Mucosa of rectum (tissue), 2 donors: ENCODE data around the gene RPS4Y2.

Experiments
- H3K27ac ChIP-seq, 2 donors: one replicate each; pipeline ENCODE4 v1.7.0; 2013; ENCODE audit warnings: inconsistent platforms in 2 of 2, low read depth in 2 of 2, low read length in 2 of 2
- H3K27me3 ChIP-seq, 2 donors: one replicate each; pipeline ENCODE4 v1.7.0; 2013; ENCODE audit warnings: low read length in 2 of 2; ENCODE audit not compliant: control insufficient read depth in 2 of 2, insufficient read depth in 2 of 2
- H3K36me3 ChIP-seq, 2 donors: one replicate each; pipeline ENCODE4 v1.7.0; 2013; ENCODE audit warnings: low read length in 2 of 2; ENCODE audit not compliant: control insufficient read depth in 2 of 2, insufficient read depth in 2 of 2
- H3K4me1 ChIP-seq, 2 donors: one replicate each; pipeline ENCODE4 v1.7.0; 2013; ENCODE audit warnings: low read length in 2 of 2, mild to moderate bottlenecking in 1 of 2; ENCODE audit not compliant: control insufficient read depth in 2 of 2, insufficient read depth in 2 of 2
- H3K4me3 ChIP-seq, 2 donors: one replicate each; pipeline ENCODE4 v1.7.0; 2013; ENCODE audit warnings: low read length in 2 of 2
- H3K9ac ChIP-seq, 2 donors: one replicate each; pipeline ENCODE4 v1.7.0; 2013; ENCODE audit warnings: low read length in 2 of 2, low read depth in 1 of 2, mild to moderate bottlenecking in 1 of 2
- H3K9me3 ChIP-seq, 2 donors: one replicate each; pipeline ENCODE4 v1.7.0; 2013; ENCODE audit warnings: low read length in 2 of 2; ENCODE audit not compliant: control insufficient read depth in 2 of 2
- donor health status: healthy.
- donor health status: Normal muscosa, but diverticular disease.

The RPS4Y2 gene

GRCh38 chrY:20755808-20756207, at the start of gene RPS4Y2:
Gene RPS4Y2, plus strand, starts transcription at chrY:20756108. Its CDS starts 56 bp downstream, at chrY:20756164.
- no peak within 1 kb of the TSS for H3K27ac ChIP-seq
- no peak within 1 kb of the TSS for H3K9ac ChIP-seq
- H3K9me3 ChIP-seq: no peaks in the 10 kb centered on the region
- H3K27me3 ChIP-seq: no peaks in the 10 kb centered on the region
- H3K4me1 ChIP-seq: no peaks in the 10 kb centered on the region
- H3K36me3 ChIP-seq: no peaks in the 10 kb centered on the region
- no peak within 1 kb of the TSS for H3K4me3 ChIP-seq

GRCh38 chrY:20714391-20714790, 41.5 kb upstream of the RPS4Y2 start:
- no peaks in the 10 kb centered on the region for H3K4me1 ChIP-seq
- H3K4me3 ChIP-seq: no peak overlapping the region
- H3K9me3 ChIP-seq: no peaks in the 10 kb centered on the region
- no peaks in the 10 kb centered on the region for H3K27me3 ChIP-seq
- no peak overlapping the region for H3K27ac ChIP-seq
- H3K36me3 ChIP-seq: no peaks in the 10 kb centered on the region
- no peak overlapping the region for H3K9ac ChIP-seq

- no peaks in the 10 kb centered on the region for H3K27me3 ChIP-seq
- H3K4me1 ChIP-seq: no peaks in the 10 kb centered on the region
- H3K9me3 ChIP-seq: no peaks in the 10 kb centered on the region
- H3K4me3 ChIP-seq: no peak overlapping the region
- no peak overlapping the region for H3K9ac ChIP-seq
- H3K36me3 ChIP-seq: no peaks in the 10 kb centered on the region
- H3K27ac ChIP-seq: no peak overlapping the region
Observed at GRCh38 chrY:20726184-20726907, 29.6 kb upstream of the RPS4Y2 start.

GRCh38 chrY:20735200-20735599, 20.7 kb upstream of the RPS4Y2 start:
- no peak overlapping the region for H3K27ac ChIP-seq
- no peaks in the 10 kb centered on the region for H3K4me1 ChIP-seq
- H3K9ac ChIP-seq: no peak overlapping the region
- no peaks in the 10 kb centered on the region for H3K27me3 ChIP-seq
- H3K9me3 ChIP-seq: no peaks in the 10 kb centered on the region
- H3K36me3 ChIP-seq: no peaks in the 10 kb centered on the region
- H3K4me3 ChIP-seq: no peak overlapping the region

GRCh38 chrY:20739806-20740205, 16.1 kb upstream of the RPS4Y2 start:
- H3K4me1 ChIP-seq: no peaks in the 10 kb centered on the region
- H3K4me3 ChIP-seq: no peak overlapping the region
- H3K9ac ChIP-seq: no peak overlapping the region
- no peak overlapping the region for H3K27ac ChIP-seq
- no peaks in the 10 kb centered on the region for H3K27me3 ChIP-seq
- no peaks in the 10 kb centered on the region for H3K36me3 ChIP-seq
- H3K9me3 ChIP-seq: no peaks in the 10 kb centered on the region

GRCh38 chrY:20740609-20741008, 15.3 kb upstream of the RPS4Y2 start:
- no peaks in the 10 kb centered on the region for H3K27me3 ChIP-seq
- H3K9ac ChIP-seq: no peak overlapping the region
- no peaks in the 10 kb centered on the region for H3K36me3 ChIP-seq
- H3K4me3 ChIP-seq: no peak overlapping the region
- H3K4me1 ChIP-seq: no peaks in the 10 kb centered on the region
- H3K27ac ChIP-seq: no peak overlapping the region
- no peaks in the 10 kb centered on the region for H3K9me3 ChIP-seq

- no peaks in the 10 kb centered on the region for H3K36me3 ChIP-seq
- H3K4me3 ChIP-seq: no peak overlapping the region
- no peaks in the 10 kb centered on the region for H3K9me3 ChIP-seq
- no peaks in the 10 kb centered on the region for H3K4me1 ChIP-seq
- no peak overlapping the region for H3K27ac ChIP-seq
- no peak overlapping the region for H3K9ac ChIP-seq
- no peaks in the 10 kb centered on the region for H3K27me3 ChIP-seq
Observed at GRCh38 chrY:20745060-20745459, 10.8 kb upstream of the RPS4Y2 start.

GRCh38 chrY:20746919-20747318, 9.0 kb upstream of the RPS4Y2 start:
- Histone ChIP-seq H3K36me3 (no peaks in the 10 kb centered on the region), H3K4me1 (no peaks in the 10 kb centered on the region), H3K27me3 (no peaks in the 10 kb centered on the region), H3K27ac (no peak overlapping the region), H3K4me3 (no peak overlapping the region), H3K9ac (no peak overlapping the region), H3K9me3 (no peaks in the 10 kb centered on the region)

- no peaks in the 10 kb centered on the region for H3K4me1 ChIP-seq
- no peaks in the 10 kb centered on the region for H3K36me3 ChIP-seq
- H3K9ac ChIP-seq: no peak overlapping the region
- no peak overlapping the region for H3K4me3 ChIP-seq
- no peak overlapping the region for H3K27ac ChIP-seq
- no peaks in the 10 kb centered on the region for H3K27me3 ChIP-seq
- H3K9me3 ChIP-seq: no peaks in the 10 kb centered on the region
Observed at GRCh38 chrY:20763869-20764268, 8.0 kb downstream of the RPS4Y2 start.

GRCh38 chrY:20765117-20765516, 9.2 kb downstream of the RPS4Y2 start:
- H3K36me3 ChIP-seq: no peaks in the 10 kb centered on the region
- H3K27ac ChIP-seq: no peak overlapping the region
- H3K4me3 ChIP-seq: no peak overlapping the region
- no peak overlapping the region for H3K9ac ChIP-seq
- no peaks in the 10 kb centered on the region for H3K27me3 ChIP-seq
- H3K9me3 ChIP-seq: no peaks in the 10 kb centered on the region
- H3K4me1 ChIP-seq: no peaks in the 10 kb centered on the region
